SU-DHL-6 (cell line): ENCODE measurements around the gene TMEM131L.

Source experiments
- CTCF ChIP-seq: fragments of 200-600 bp; sonication (generic); IDR thresholded peaks from one replicate; pipeline ENCODE4 v1.5.1; 2017; ENCODE audit warnings: antibody characterized with exemption, mild to moderate bottlenecking, low read length, moderate library complexity; ENCODE audit not compliant: insufficient read depth, poor library complexity, severe bottlenecking
- EZH2phosphoT487 ChIP-seq: fragments of 200-600 bp; sonication (generic), shearing (Covaris generic); conservative IDR thresholded peaks from 2 replicates; pipeline ENCODE4 v1.6.1; 2018; ENCODE audit warnings: mild to moderate bottlenecking, antibody characterized with exemption, low read length, moderate library complexity, mixed read lengths

- TF ChIP-seq CTCF (no peak), EZH2phosphoT487 (no peak)
These were observed 77.2 kb downstream of the TMEM131L start for GRCh38 chr4:153543351-153543750.
